ENCODE results near the gene PRF1. TPM values are rescaled to one million over a fixed set of nuclear protein-coding genes. Genes with fewer than 3 reads are reported as not detected.

PRF1 gene
- total and polyA plus RNA-seq, 8 donors = 2.6 to 15.0 (median 4.5) TPM

GRCh38 chr10:70594161-70594560, 8.4 kb downstream of the PRF1 start:
- DNase-seq (no peak), ATAC-seq (no peak)
- no peaks in the 10 kb centered on the region for H3K27me3 ChIP-seq
- intact Hi-C loops (cut with DNase I) = no loop called here
- H3K4me1 ChIP-seq = peaks cover 9 to 16% of the 10 kb centered on the region in 2 donors
- no peaks in the 10 kb centered on the region for H3K9me3 ChIP-seq
- no peak for TF ChIP-seq CTCF (IDR thresholded peaks at IDR 0.05)
- no peak overlapping the region for H3K4me3 ChIP-seq
- H3K36me3 ChIP-seq = no peaks in the 10 kb centered on the region
- no peak overlapping the region for H3K27ac ChIP-seq

GRCh38 chr10:70593513-70593890, 9.0 kb downstream of the PRF1 start:
- no peaks in the 10 kb centered on the region for H3K36me3 ChIP-seq
- peaks cover 15 to 16% of the 10 kb centered on the region in 2 donors for H3K4me1 ChIP-seq
- H3K27me3 ChIP-seq = no peaks in the 10 kb centered on the region
- ATAC-seq (no peak), DNase-seq (no peak)
- H3K27ac ChIP-seq = no peak overlapping the region
- TF ChIP-seq CTCF (IDR thresholded peaks at IDR 0.05) = no peak
- no peaks in the 10 kb centered on the region for H3K9me3 ChIP-seq
- H3K4me3 ChIP-seq = no peak overlapping the region
- intact Hi-C loops (cut with DNase I) = no loop called here

GRCh38 chr10:70592746-70593512, 9.6 kb downstream of the PRF1 start:
- intact Hi-C loops (cut with DNase I) = no loop called here
- Histone ChIP-seq H3K36me3 (no peaks in the 10 kb centered on the region), H3K27ac (no peak overlapping the region), H3K27me3 (no peaks in the 10 kb centered on the region), H3K9me3 (no peaks in the 10 kb centered on the region), H3K4me3 (no peak overlapping the region), H3K4me1 (peaks cover 16 to 17% of the 10 kb centered on the region in 2 donors)
- no peak for ATAC-seq
- DNase-seq = no peak
- no peak for TF ChIP-seq CTCF (IDR thresholded peaks at IDR 0.05)

GRCh38 chr10:70592186-70592735, 10.3 kb downstream of the PRF1 start:
- Histone ChIP-seq H3K9me3 (no peaks in the 10 kb centered on the region), H3K36me3 (no peaks in the 10 kb centered on the region), H3K4me3 (no peak overlapping the region), H3K4me1 (peaks cover 16 to 17% of the 10 kb centered on the region in 2 donors), H3K27ac (no peak overlapping the region), H3K27me3 (no peaks in the 10 kb centered on the region)
- ATAC-seq (no peak), DNase-seq (no peak)
- intact Hi-C loops (cut with DNase I) = no loop called here
- TF ChIP-seq CTCF (IDR thresholded peaks at IDR 0.05) = no peak

GRCh38 chr10:70590655-70591416, 11.7 kb downstream of the PRF1 start:
- DNase-seq (no peak), ATAC-seq (no peak)
- Histone ChIP-seq H3K36me3 (no peaks in the 10 kb centered on the region), H3K4me1 (peaks cover 8 to 17% of the 10 kb centered on the region in 2 donors), H3K27me3 (no peaks in the 10 kb centered on the region), H3K4me3 (no peak overlapping the region), H3K27ac (no peak overlapping the region), H3K9me3 (no peaks in the 10 kb centered on the region)
- no peak for TF ChIP-seq CTCF (IDR thresholded peaks at IDR 0.05)
- intact Hi-C loops (cut with DNase I) = no loop called here

Measured in left lung (tissue), 10 donors.